GM12801 (cell line): ENCODE measurements around the gene DHX32.

Experiments
- CTCF ChIP-seq: IDR thresholded peaks from one replicate; pipeline ENCODE4 v1.5.1; 2011; ENCODE audit warnings: control low read depth; ENCODE audit not compliant: insufficient read length; ENCODE audit errors: extremely low read depth

The DHX32 gene

DNA sequence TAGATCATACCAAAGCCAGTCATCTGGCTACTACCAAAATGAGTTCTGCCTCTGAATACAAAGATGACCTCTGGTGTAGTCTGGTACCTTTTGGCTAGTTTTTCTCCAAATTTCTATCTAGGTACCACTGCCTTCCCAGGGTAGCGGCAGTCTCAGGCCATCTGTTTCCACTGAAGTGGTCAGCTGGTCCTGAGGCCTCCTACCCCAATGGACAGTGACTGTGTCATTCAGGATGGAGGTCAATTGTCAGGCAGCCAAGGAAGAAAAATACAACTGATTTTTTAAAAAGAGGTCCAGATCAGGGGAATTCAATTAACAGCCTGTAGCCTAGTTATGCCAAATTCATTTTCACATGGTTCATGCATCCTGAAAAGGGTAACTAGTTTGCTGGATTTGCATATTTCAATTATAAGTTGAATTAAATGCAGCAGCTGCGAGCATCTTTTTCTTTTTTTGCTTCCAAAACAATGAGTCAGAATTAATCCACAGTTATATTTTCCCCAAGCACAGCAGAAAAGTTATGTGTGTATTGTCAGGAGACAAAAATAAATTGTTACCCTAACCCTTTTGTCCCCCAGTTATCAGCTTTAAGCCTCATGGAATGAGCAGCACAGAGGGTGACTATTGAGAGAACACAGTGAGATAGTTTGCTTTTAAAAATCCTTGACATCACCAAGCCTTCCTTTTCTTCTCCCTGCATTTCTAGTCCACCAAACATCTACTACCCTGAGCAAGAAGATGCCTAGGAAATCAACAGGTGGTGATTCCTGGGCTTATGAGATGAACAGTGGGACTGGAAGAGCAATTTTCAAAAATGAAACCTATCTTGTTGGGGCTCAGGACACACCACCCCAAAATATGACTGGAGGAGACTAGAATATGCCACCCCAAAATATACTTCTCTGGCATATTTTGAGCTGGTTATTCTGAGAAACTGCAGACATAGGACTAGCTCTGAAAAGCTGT, 30.0 kb downstream of the DHX32 start:
- no peak for TF ChIP-seq CTCF

DNA sequence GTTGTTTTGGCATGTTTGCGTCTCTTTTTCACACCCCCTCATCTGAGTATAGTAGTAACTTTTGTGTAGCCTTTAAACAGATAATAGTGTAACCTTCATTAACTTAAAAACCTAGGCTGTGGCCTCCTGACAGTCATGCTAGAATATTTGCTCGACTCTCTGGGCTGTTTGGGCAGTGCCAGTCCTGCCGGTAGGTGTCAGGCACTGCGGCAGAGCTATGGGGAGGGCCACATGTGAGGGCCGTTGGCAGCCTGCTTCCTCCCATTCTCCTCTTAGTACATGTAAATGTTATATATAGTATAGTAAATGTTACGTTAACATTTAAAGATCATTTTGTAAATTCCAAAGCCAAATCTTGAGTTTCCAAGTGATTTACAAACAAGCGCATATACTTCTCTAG, 31.6 kb downstream of the DHX32 start:
- TF ChIP-seq CTCF, result no peak

- no peak for TF ChIP-seq CTCF
Observed at GRCh38 chr10:125848857-125849256, 32.2 kb downstream of the DHX32 start.

DNA sequence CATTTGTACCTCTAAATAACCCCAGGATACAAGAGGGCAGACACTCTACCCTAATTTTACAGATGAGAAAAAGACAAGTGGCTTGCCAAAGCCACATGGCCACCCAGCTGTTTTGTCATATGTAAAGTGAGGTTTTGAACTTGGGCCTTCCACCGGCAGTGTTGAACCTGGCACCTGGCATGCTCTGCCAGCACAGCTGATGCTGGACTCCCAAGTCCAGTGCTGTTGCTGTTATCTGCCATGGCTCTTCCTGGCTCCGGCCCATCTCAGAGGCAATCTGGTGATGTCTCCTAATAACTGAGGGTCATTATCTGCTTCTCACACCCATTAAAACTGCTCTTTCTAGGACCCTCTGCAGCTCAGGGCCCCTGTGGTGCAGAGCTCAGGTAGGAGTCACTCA, 32.7 kb downstream of the DHX32 start:
- TF ChIP-seq CTCF, result no peak

DNA sequence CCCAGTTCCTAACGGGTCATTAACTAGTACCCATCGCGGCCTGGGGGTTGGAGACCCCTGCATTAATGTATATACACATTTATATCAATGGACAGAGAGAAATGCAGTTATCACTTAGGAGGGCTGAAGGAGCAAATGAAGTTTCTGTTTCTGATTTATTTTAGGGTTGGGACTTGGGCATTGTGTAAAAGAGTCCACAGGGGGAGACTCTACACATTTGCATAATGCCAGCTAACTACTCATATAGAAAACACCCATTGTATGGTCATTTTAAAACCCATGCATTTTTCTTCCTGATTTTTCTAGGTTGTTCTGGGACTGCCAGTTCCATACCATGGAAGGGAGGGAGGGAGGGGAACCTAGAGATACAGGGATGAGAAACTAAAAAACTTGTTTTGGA, 34.2 kb downstream of the DHX32 start:
- TF ChIP-seq CTCF, result no peak

DNA sequence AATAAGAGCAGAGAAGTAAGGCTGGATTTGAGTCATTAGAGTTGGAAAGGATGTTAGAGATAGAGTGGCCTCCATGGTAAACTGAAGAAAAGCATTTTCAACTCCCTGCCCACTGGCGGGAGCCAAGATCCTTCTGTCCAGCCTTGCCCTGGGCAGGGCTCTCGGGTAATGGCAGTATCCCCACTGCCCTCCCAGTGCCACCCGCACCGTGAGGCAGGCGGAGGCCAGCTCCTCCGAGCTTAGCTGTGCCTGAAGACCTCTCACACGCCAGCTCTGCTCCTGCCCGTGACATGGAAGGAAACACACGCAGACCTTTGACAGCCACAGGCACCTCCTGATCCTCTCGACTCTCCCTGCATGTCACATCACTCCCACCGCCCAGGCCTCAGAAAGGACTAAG, 35.5 kb downstream of the DHX32 start:
- TF ChIP-seq CTCF, result no peak

DNA sequence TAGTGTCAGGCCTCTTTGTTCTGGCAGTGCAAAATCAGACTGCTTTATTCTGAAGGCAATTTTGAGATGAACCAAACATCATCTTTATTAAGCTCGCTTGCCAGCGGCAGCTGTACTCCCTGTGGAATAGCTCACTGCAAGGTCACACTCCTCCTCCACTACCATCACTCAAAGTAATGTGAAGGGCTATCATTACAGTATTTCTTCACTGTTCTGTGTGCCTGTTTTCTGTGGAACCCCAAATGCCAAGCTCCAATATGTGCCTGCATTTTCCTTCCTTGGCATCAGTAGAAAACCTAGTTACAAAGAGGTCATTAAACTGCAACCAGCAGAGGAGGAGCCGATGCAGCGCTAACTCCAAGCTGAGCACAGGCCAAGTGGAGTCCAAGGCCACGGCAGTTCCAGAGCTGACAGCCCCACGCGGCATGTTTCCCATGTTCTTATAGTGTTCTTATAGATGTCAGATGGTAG, 36.3 kb downstream of the DHX32 start:
- no peak for TF ChIP-seq CTCF
